ENCODE measurements around the gene GPR17.

The GPR17 gene

GRCh38 chr2:127654838-127655175 is 8.9 kb downstream of the GPR17 start:
- DNase-seq (no peak), ATAC-seq (no peak)

GRCh38 chr2:127655209-127656073 is 9.5 kb downstream of the GPR17 start:
- no peak for ATAC-seq
- DNase-seq: no peak

GRCh38 chr2:127656569-127657231 is 10.7 kb downstream of the GPR17 start:
- ATAC-seq (no peak), DNase-seq (no peak)

GRCh38 chr2:127657232-127657595 is 11.3 kb downstream of the GPR17 start:
- ATAC-seq (no peak), DNase-seq (no peak)

- DNase-seq (no peak), ATAC-seq (no peak)
Observed at GRCh38 chr2:127658146-127658545, 12.2 kb downstream of the GPR17 start.

- no peak for ATAC-seq
Observed at GRCh38 chr2:127658641-127659407, 12.9 kb downstream of the GPR17 start.

GRCh38 chr2:127659408-127660290 is 13.7 kb downstream of the GPR17 start:
- no peak for ATAC-seq
- no peak for DNase-seq

More at GRCh38 chr2:127658641-127659407, 12.9 kb downstream of the GPR17 start:
- DNase-seq: no peak

GRCh38 chr2:127660291-127660578 is 14.3 kb downstream of the GPR17 start:
- no peak for DNase-seq
- ATAC-seq: no peak

- no peak for DNase-seq
- ATAC-seq: no peak
Observed at GRCh38 chr2:127661072-127661649, 15.2 kb downstream of the GPR17 start.

- DNase-seq: no peak
- no peak for ATAC-seq
Observed at GRCh38 chr2:127661949-127662510, 16.1 kb downstream of the GPR17 start.

- ATAC-seq (no peak), DNase-seq (no peak)
Observed at GRCh38 chr2:127662937-127663565, 17.1 kb downstream of the GPR17 start.

GRCh38 chr2:127663566-127664064 is 17.7 kb downstream of the GPR17 start:
- ATAC-seq (no peak), DNase-seq (no peak)

- ATAC-seq: no peak
- no peak for DNase-seq
Observed at GRCh38 chr2:127664065-127664894, 18.3 kb downstream of the GPR17 start.

GRCh38 chr2:127664895-127665225 is 18.9 kb downstream of the GPR17 start:
- no peak for DNase-seq
- ATAC-seq: no peak

- ATAC-seq (no peak), DNase-seq (no peak)
Observed at GRCh38 chr2:127665267-127665893, 19.4 kb downstream of the GPR17 start.

- ATAC-seq: no peak
- DNase-seq: no peak
Observed at GRCh38 chr2:127669056-127669455, 23.1 kb downstream of the GPR17 start.

GRCh38 chr2:127670055-127670956 is 24.4 kb downstream of the GPR17 start:
- ATAC-seq (no peak), DNase-seq (no peak)

- no peak for DNase-seq
- no peak for ATAC-seq
Observed at GRCh38 chr2:127670957-127671290, 25.0 kb downstream of the GPR17 start.

Measured in stimulated activated naive CD8-positive, alpha-beta T cell treated with anti-CD3 and anti-CD28 coated beads, Interleukin-15, Interleukin-2, amounts not matched to agents 100 U/mL and 50 U/mL, for 24 hours (primary cell).